HG03520 (cell line): ENCODE data around the gene RTL5.

Experiments used
- ATAC-seq: cut with Tn5 transposase; IDR thresholded peaks from one replicate; pipeline ENCODE4 v1.9.1; 2021; ENCODE audit warnings: mild to moderate bottlenecking, moderate library complexity; ENCODE audit not compliant: unreplicated experiment

RTL5 gene

DNA sequence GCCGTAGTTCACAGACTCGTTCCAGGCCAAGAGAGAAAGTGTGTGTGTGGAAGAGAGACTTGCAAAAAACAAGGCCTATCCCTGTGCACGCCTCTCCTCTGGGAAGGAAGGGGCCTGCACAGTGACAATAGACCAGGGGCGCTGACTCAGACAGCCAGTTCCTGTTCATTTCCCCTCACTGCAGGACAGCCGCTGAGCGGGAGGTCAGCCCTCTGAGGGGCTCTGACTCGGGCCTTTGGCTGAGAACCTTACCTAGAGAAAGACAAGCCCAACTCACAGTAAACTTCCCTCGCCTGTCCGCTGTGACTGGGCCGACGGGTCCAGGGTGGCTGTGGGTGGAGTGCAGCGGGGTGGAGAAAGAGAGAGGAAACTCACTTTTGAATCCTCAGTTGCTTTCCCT lies 52.1 kb downstream of the RTL5 start:
- no peak for ATAC-seq

DNA sequence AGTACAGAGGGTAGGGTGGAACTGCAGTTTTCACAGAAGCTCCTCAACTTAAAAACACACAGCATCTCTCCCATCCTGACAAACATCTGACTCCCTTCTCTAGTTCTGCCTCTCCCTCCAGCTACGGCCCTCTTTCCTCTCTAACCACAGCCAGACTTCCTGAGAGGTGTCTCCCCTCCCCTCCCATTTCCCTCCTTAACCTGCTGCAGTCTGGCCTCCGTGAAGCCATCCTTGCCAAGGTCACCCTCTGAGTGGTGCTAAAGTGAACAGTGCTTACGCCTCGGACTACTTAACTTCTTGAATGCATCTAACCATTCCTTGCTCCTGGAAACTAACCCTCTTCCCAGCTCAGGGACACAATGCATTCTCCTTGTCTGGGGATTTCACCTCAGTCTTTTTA lies 53.3 kb downstream of the RTL5 start:
- ATAC-seq: no peak
